ENCODE results near the gene METAP2.

- TF ChIP-seq POLR2AphosphoS5 (IDR thresholded peaks at IDR 0.05; ENCODE audit: low read depth, low read length), result no peak
- no peak for TF ChIP-seq TAF1 (IDR thresholded peaks at IDR 0.05; ENCODE audit: borderline replicate concordance, insufficient read depth, low read length)
Measured at GRCh38 chr12:95533985-95534384, 60.0 kb downstream of the METAP2 start.
